Panc1 (cell line): ENCODE results near the gene FRMPD4.

Experiments
- CTCF ChIP-seq: fragments of 450-650 bp; IDR thresholded peaks from 2 replicates; pipeline ENCODE4 v1.5.1; 2017; ENCODE audit warnings: mild to moderate bottlenecking
- REST ChIP-seq, 2 experiments: IDR thresholded peaks; 2 replicates each; pipeline ENCODE4 v1.6.1; 2011 to 2012; ENCODE audit warnings: low read depth in 2 of 2, control low read depth in 1 of 2, low read length in 1 of 2, mild to moderate bottlenecking in 1 of 2, moderate library complexity in 1 of 2; ENCODE audit not compliant: insufficient read depth in 1 of 2

- TF ChIP-seq REST (IDR thresholded peaks at IDR 0.05; ENCODE audit: insufficient read depth in 1 of 2, low read depth in 2 of 2, low read length in 1 of 2) (no peak), CTCF (no peak)
Measured at GRCh38 chrX:12439416-12439815, 301.1 kb downstream of the FRMPD4 start.
